Caki2 (cell line): ENCODE results near the gene KRT7. TPM values are rescaled to one million over a fixed set of nuclear protein-coding genes. Genes with fewer than 3 reads are reported as not detected.

Experiments used
- total RNA-seq: library from RNA; depleted of rRNA; stranded (reverse); fragments of >200 nt; shearing (Covaris generic); gene quantifications from 2 replicates; pipeline ENCODE4 v1.2.3, GENCODE V29; 2014; ENCODE audit warnings: low replicate concordance; rRNA removed

The KRT7 gene
- total RNA-seq, 1 experiment from 2014 or later, result 122 TPM

Other genes starting within 250 kb of the KRT7 start
- gene TAMALIN, start 226.3 kb upstream of the KRT7 start, total RNA-seq, result not detected in 2 replicates
- 0.07 TPM in 1 of 2 replicates, not detected in the other for gene NR4A1, start 181.8 kb upstream of the KRT7 start, total RNA-seq
- gene ATG101, start 163.3 kb upstream of the KRT7 start, total RNA-seq, result 126 and 183 TPM in 2 replicates
- not detected in 2 replicates for gene SMIM41, start 153.5 kb upstream of the KRT7 start, total RNA-seq
- 31.6 and 33.0 TPM in 2 replicates for gene KRT80, start 41.2 kb upstream of the KRT7 start, total RNA-seq
- gene KRT86, start 41.4 kb downstream of the KRT7 start, total RNA-seq, result 8.7 and 14.5 TPM in 2 replicates
- 3.3 TPM in 1 of 2 replicates, not detected in the other for gene KRT81, start 58.3 kb downstream of the KRT7 start, total RNA-seq
- not detected in 2 replicates for gene KRT83, start 88.2 kb downstream of the KRT7 start, total RNA-seq
- not detected in 2 replicates for gene KRT85, start 134.2 kb downstream of the KRT7 start, total RNA-seq
- gene KRT84, start 152.4 kb downstream of the KRT7 start, total RNA-seq, result not detected in 2 replicates
- not detected in 2 replicates for gene KRT82, start 173.1 kb downstream of the KRT7 start, total RNA-seq
- not detected in 2 replicates for gene KRT75, start 201.1 kb downstream of the KRT7 start, total RNA-seq
- not detected in 2 replicates for gene KRT6B, start 218.9 kb downstream of the KRT7 start, total RNA-seq
- gene KRT6C, start 240.6 kb downstream of the KRT7 start, total RNA-seq, result not detected in 2 replicates